GM20000 (cell line): ENCODE measurements around the gene C14orf180.

Experiments
- DNase-seq: peaks from one replicate; pipeline ENCODE4 v3.0.0; 2012; ENCODE audit warnings: low spot score
- CTCF ChIP-seq: IDR thresholded peaks from 2 replicates; pipeline ENCODE4 v1.5.1; 2012; ENCODE audit warnings: mild to moderate bottlenecking, control low read depth; ENCODE audit errors: extremely low read depth, missing control alignments

The C14orf180 gene

GRCh38 chr14:104547310-104547997, 32.1 kb upstream of the C14orf180 start:
- no peak for TF ChIP-seq CTCF
- peak; percentile 12 for DNase-seq

- peak; percentile 22 for DNase-seq
- TF ChIP-seq CTCF = no peak
These were observed 31.4 kb upstream of the C14orf180 start for GRCh38 chr14:104547998-104548700.

DNA sequence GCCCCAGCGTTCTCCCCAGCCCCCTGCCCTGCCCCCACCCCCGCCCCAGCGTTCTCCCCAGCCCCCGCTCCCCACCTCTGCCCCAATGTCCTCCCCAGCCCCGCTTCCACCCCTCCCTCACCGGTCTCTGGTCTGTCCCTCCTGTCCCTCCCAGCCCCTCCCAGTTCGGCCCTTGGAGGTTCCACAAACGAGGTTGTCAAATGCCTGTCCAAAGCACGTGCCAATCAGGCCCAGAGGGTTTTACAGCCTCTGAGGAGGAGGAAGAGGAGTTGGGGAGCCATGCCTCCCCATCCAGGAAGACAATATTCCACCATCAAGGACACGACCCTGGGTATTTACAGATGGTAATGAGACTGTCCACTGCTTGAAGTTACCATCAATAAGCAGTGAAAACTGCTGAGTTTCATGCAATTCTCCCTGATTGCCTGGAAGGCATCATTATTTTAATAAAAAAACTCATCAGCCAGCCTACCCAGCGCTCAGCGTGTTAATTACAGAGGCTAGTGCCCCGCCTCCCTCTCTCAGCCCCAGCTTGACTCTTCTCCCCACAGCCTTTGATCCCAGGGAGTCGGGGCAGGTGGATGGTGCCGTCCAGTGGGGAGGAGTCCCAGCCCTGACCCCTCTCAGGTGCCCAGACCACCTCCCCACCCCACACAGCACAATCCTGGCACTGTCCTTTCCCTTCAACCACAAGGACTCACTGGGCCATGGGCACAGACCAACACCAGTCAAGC, 30.6 kb upstream of the C14orf180 start:
- no peak for DNase-seq
- no peak for TF ChIP-seq CTCF

DNA sequence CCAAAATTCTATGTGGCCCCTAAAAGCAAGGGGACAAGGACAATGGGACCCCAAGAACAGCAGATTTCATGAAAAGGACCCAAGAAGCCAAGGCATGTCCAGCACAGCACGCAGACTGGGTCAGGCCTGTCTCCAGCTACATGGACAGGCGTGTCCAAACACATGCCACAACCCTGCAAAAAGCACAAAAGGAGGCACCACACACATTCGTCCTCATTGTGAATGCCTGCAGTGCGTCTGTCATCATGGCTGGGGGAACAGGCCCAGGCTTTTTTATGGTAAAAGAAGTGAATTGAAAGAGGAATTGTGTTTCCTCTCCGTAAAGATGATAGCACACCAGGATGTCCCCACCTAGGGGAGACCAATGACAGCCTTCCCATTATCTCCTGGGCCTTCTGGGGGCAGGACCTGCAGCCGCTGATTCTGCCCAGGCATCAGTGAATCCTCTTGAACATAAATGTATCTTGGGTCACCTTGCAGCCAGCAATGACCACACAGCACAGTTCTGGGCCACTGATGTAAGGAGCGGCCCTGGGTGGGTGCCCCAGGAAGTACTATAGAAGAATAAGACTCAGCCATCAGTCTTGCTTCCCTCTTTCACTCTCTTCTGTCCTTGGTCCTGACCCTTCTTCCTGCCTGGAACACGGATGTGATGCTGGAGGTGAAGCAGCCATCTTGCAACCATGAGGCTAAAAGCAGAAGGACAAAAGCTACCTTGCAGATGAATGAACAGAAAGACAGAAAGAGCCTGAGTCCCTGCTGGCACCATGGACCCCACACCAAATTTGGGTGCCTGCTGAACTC, 29.8 kb upstream of the C14orf180 start:
- DNase-seq = no peak
- no peak for TF ChIP-seq CTCF

- no peak for DNase-seq
- no peak for TF ChIP-seq CTCF
These were observed 29.2 kb upstream of the C14orf180 start for GRCh38 chr14:104550340-104550860.

DNA sequence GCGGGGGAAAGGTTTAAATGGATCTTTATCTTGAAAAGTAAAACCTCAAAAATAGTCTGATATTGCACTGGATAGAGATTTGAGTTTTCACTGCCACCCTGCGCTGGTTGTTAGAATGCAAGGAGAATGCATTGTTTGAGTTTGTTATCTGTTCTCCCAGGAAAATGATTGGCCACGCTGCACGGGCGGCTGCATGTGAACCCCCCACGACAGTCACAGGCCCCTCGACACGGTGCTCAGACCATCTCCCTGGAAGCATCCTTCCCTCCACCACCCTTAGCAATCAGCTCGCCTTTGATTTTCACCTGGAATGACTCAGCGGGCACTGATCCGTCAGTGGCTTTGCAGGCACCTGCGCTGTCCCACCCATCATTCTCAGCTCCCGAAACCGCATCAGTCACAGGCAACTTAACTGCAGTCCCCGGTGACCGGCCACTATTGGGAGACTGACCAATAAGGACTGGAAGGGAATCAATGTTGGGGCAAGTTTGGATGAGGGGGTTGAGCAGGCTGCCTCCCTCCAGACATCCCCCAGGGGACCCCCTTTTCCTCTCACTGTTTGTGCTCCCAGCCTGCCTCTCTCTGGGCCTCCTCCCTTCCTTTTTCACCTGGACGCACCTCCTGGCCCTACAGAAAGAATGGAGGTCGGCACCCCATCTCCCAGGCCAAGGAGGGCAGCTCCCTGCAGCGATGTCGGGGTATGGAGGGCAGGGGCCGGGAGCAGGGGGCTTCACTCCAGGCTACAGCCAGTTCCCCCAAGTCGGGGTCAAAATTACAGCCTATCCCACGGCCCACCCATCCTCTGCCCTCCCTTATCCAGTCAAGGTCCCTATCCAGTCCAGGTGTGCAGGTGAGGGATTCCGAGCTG, 28.5 kb upstream of the C14orf180 start:
- TF ChIP-seq CTCF = no peak
- DNase-seq = no peak
